ENCODE results near the gene MISP.

DNA sequence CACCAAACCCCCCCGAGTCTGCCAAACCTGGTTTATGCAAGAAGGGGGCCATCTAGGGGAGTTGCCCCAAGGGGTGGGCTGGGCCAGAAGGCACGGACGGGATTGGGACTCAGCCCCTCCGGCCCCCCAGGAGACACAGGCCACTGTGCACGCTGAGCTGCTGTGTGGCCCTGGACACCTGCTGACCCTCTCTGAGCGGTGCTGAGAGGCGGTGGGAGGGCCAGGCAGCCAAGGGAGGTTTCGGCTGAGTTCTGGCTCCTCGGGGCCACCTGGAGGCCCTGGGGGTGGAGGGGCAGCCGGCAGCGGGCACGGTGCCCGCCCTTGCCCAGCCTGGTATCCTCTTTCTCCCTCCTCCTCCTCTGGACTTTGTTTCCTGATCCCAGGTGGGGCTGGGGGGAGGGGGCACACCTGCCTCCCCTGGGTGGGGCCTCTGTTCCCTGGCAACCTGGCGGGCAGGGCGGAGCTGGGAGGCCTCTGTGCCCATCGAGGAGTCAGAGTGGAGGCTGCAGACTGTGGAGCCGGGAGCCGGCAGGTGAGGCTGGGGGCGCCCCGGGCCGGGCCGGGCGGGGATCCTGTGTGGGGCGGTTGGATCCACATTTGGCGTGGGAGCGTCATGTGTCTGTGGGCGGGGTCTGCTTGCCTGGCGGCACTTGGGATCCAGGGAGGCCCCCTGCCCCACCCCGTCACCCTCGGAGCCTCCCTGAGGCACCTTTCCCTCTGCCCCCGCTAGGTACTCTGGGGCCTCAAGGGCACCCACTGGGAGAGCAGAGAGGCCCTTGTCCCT lies at the start of gene MISP:
- TF ChIP-seq, protein P1, sequence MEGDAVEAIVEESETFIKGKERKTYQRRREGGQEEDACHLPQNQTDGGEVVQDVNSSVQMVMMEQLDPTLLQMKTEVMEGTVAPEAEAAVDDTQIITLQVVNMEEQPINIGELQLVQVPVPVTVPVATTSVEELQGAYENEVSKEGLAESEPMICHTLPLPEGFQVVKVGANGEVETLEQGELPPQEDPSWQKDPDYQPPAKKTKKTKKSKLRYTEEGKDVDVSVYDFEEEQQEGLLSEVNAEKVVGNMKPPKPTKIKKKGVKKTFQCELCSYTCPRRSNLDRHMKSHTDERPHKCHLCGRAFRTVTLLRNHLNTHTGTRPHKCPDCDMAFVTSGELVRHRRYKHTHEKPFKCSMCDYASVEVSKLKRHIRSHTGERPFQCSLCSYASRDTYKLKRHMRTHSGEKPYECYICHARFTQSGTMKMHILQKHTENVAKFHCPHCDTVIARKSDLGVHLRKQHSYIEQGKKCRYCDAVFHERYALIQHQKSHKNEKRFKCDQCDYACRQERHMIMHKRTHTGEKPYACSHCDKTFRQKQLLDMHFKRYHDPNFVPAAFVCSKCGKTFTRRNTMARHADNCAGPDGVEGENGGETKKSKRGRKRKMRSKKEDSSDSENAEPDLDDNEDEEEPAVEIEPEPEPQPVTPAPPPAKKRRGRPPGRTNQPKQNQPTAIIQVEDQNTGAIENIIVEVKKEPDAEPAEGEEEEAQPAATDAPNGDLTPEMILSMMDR (IDR thresholded peaks at IDR 0.05) = no peak
- TF ChIP-seq POLR2AphosphoS5 (IDR thresholded peaks at IDR 0.05; ENCODE audit: insufficient read depth in 1 of 2, low read depth in 1 of 2) = no peak

All from vagina (tissue), 2 donors.